Stimulated activated CD8-positive, alpha-beta memory T cell treated with anti-CD3 and anti-CD28 coated beads, Interleukin-12 subunit alpha, Interleukin-12 subunit beta, amount 100 ng/mL, for 4 hours (primary cell): ENCODE measurements around the gene SMCP.

Experiments
- DNase-seq: peaks from one replicate; pipeline ENCODE4 v3.0.0-alpha.2; 2020; ENCODE audit warnings: low read depth

SMCP gene

DNA sequence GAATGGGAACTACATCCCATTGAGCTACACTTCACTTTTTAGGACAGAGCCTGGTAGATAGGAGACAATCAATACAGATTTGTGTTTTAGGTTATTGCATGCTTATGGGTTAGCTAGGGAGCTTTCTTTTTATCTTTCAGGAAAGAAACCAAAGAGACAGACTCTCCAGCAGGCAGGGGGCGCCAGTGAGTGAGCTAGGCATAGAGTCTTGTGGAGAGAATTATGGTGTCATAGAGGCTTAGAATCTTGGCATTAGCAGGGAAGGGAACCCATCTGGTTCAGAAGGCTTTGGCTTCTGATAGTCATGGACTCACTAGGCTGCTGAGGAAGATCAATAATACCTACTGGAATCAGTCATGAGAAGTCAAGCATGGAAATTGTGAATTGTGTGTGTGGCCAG lies at the start of gene SMCP:
Gene SMCP (plus strand): TSS at position 281 of the 400 bp plus-strand sequence. CDS start 6,101 bp downstream, outside the sequence.
- DNase-seq: no peak

DNA sequence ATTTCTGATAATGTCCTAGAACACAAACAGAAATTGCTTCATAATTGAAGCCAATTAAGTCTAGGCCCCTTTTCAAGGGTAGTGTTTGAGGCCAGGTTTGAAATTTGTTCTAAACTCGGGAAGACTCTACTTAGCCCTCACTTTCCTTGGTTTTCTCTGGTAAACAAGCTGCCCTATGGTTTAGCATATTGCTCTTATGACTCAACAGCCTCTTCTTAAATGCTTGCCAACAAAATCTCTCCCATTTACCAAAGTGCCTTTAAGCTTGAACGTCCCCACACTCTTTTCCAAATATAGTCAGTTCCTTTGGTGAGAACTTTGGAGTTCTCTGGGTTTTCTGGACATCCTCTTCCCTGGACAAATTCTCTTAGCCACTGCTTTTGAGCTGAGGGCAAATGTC lies 41.3 kb upstream of the SMCP start:
- no peak for DNase-seq

- DNase-seq: no peak
Observed at GRCh38 chr1:152842556-152842955, 35.6 kb upstream of the SMCP start, which contains the start of gene LCE6A. Gene LCE6A (plus strand): TSS chr1:152842856. CDS start chr1:152843521, 665 bp downstream.

DNA sequence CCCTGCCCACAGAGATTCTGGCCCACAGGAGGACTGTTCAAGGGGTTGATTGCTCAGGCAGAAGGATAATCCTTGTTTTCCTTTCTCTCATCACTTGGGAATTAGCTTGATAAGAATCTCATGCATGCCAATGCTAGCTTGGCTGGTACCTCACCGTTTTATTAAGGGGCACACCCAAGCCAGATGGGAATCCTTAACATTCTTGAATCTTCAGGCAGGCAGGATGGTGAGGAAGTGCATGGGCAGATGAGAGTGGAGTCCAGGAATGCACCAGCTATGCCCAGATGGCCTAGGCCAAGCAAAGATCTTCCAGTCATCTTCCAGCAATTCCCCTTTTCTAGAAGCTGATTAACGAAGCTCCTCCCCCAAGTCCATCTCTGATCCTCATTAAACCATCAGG lies 22.5 kb upstream of the SMCP start:
- DNase-seq: no peak

- DNase-seq: no peak
Observed at GRCh38 chr1:152858062-152858461, 20.1 kb upstream of the SMCP start.

DNA sequence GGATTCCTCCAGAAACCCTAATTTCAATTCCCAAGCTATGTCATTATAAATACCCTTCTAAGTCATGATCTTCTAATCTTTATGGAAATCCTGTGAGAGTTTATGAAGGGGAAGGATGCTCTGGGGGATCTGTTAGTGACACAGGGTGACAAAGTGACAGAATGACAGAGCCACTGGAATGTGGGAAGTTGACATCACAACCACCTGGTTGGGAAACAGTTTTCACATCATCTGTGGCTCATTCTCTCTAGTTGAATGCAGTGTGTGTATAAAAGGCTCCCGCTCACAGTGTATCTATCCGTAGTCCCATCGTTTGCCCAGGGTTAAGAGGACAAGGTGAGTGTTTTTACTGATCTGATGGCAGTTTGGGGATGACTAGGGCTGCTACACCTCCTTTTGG lies 18.4 kb upstream of the SMCP start, which contains the start of gene LCE7A:
Gene LCE7A (plus strand): TSS at position 301 of the 400 bp plus-strand sequence. CDS start 702 bp downstream, outside the sequence.
- no peak for DNase-seq

- no peak for DNase-seq
Observed at GRCh38 chr1:152860129-152860528, 18.0 kb upstream of the SMCP start.

DNA sequence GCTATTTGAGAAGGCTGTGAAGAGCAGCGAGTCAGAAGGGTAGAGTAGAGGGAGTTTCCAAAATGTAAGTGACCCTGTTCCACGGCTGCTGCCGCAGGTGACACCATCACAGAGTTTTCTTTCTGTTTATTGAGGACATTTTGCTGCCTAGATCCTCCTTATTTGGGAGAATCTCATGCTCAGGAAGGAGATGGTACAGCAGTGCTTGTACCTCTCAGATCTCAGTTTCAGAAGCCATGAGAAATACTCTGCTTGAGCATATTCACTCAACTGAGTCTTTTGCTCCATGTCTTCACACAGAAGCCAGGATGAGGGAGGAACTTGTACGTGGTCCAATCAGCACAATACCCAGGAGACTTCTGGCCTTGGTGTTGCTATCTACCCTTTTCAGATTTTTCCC lies 16.7 kb upstream of the SMCP start:
- no peak for DNase-seq

DNA sequence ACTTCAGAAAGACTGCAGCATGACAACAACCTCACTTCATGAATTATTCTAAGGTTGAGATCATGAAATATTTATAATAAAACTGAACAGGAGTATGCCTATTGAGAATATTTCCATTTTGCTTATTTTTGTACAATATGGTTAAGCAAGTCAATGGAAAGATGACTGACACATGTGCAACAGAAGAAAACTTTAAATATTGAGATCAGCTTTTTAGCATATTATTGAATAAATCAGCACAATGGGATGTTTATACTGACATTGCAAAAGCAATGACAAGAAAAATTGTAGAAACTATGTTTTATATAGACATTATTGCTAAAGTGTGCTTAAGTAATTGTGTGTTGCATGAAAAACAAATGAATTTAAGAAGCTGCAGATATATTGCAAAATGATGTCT lies 13.7 kb upstream of the SMCP start:
- no peak for DNase-seq

GRCh38 chr1:152866321-152866720 lies 11.8 kb upstream of the SMCP start:
- DNase-seq: no peak

DNA sequence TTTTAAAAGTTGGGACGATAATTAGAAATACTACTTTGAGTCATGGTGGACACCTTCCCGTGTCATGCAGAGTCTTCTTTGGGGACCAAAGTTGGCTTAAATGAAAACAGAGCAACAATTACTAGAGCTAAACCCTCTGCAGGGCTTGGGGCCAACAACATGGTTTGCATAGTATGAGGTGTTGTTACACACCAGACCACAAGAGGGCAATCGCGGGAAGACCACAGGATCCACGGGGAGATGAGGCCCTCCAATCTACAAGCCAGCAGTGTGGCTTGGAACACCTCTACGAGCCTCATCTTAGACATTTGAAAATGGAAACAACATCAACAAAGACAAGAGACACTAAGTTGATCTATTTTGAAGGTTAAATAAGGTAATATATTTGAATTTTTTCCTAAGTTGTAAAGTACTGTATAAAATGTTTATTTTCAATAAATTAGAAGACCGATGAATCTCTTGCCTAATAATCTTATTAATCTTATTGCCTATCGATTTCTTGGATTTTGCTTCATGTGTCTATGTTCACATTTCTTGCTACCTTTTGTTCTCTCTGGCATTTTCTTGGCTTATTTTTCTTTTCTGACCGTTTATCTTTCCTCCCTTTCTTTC lies 8.2 kb upstream of the SMCP start:
- DNase-seq: peak; percentile 21

- DNase-seq: no peak
Observed at GRCh38 chr1:152870831-152871730, 7.0 kb upstream of the SMCP start.

DNA sequence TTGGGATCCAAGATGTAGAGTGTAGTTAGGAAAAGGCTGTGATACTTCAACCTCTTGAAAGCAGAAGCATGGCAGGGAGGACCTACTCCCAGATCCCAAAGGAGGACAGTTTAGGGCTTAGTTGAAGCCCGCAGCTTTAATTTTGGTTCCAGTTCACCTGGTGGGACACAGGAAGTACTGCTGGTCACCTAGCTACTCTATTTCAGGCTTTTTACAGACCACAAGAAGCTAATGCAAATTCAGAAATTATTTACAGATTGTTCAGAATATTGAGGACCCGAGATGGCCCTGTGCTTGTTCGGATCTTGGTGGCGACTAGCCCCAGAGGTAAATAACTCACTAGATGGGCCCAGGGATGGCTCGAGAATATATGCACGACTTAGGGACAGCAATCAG lies 6.4 kb upstream of the SMCP start:
- no peak for DNase-seq

- no peak for DNase-seq
Observed at GRCh38 chr1:152873495-152873894, 4.6 kb upstream of the SMCP start.

DNA sequence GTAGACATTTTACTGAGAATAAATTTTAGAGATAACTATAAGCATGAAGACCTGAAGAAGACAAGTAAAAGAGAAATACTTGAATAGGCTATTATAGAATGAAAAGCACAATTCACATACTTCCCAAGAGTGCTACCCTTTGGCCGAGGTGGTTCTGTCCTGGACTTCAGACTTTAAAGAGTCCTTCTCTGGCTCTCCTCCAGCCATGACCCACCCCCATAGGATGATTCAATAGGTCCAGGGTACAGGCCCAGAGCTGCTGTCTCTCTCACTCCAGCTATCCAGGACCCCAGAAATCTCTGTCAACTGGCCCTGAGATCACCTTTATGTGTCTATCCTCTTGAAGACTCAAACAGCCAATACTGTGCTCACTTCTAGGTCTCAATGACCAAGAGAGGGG lies 1.3 kb upstream of the SMCP start:
- no peak for DNase-seq

- no peak for DNase-seq
Observed at GRCh38 chr1:152879559-152880198, 1.6 kb downstream of the SMCP start.

DNA sequence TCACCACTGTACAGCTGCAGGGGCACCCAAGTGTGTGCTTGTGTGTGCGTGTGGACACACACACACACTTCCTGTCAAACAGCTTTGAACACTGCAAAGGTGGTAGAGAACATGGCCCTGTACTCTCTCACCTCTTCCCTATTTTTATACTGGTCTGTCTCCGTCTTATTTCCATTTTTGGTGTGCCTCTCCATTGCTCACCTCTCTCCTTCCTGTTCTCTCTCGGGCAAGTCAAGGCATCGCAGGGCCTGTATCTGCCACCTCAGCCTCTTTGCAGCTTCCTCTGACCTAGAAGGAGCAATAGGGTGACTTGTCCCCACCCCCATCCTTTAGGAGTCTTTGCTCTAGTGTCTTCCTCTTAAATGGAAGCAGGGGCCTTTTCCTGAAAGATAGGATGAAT lies 2.2 kb downstream of the SMCP start:
- DNase-seq: no peak

DNA sequence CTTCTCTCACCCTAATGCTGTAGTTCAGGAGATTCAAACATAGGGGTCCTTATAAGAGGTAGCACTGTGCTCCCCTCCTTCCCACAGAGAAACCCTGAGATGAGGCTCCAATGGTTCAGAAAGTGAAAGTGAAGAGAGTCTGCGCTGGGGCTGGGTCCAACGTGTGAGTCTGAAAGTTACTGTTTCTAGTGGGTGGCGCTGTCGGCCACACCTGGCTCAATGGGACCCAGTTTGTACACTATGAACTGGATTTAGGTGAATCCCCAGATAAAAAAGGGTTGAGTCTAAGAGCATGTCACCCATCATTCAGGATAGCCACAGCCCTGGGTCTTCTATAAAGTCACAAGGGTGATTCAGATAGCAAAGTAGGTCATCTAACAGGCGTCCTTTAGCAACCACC lies 2.8 kb downstream of the SMCP start:
- DNase-seq: no peak

DNA sequence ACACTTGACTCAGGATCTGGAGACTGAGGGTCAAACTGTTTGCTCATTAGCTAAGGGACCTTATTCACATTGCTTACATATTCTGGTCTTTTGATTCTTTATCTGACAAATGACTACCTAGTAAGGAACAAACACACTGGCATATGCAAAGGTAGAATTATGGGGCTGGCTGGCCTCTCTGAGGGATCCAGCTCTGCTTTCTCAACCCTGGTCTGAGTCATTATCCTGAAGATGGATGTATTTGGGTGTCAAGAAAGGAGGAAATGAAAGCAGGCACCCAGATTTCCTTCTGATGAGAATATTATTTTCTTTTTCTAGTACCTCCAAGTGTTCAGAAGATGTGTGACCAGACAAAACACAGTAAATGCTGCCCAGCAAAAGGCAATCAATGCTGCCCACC lies 6.0 kb downstream of the SMCP start:
- DNase-seq: no peak

GRCh38 chr1:152884506-152884905 lies 6.4 kb downstream of the SMCP start:
- no peak for DNase-seq

- DNase-seq: no peak
Observed at GRCh38 chr1:152884966-152885624, 7.0 kb downstream of the SMCP start.

- DNase-seq: no peak
Observed at GRCh38 chr1:152886085-152886484, 8.0 kb downstream of the SMCP start.
